HCT116 (cell line): Measurements from ENCODE around the gene CARD9. TPM values are rescaled to one million over a fixed set of nuclear protein-coding genes. Genes with fewer than 3 reads are reported as not detected.

ENCODE experiments used
- ATAC-seq: fragments of 200-7000 bp; cut with Tn5 transposase; 2 replicates; pipeline ENCODE4 v1.9.1; 2020; ENCODE audit warnings: mild to moderate bottlenecking, moderate library complexity
- BruUV-seq: library from RNA; stranded (reverse); fragments of 400-500 nt; replicated peaks from 2 replicates; lab custom pipeline; 2021; lab: Mats Ljungman, UMichigan
- CTCF ChIA-PET: fragments of 300-600 bp; sonication (Branson Sonifier 250); formaldehyde crosslinking; loops from one replicate; lab custom pipeline; 2021; ENCODE audit warnings: antibody characterized with exemption; lab: Charles Lee
- POLR2A ChIA-PET: fragments of 300-600, 350-600 bp; sonication (Branson Sonifier 250); formaldehyde crosslinking; loops from one replicate; lab custom pipeline; 2021; ENCODE audit warnings: antibody characterized with exemption; lab: Charles Lee
- RAD21 ChIA-PET, 2 experiments: fragments of 300-600 bp; sonication (Branson Sonifier 250); formaldehyde crosslinking; loops; one replicate each; lab custom pipeline; 2023; ENCODE audit warnings: low total read pairs in 2 of 2; ENCODE audit not compliant: uncharacterized antibody in 2 of 2, unreplicated experiment in 2 of 2, low non-redundant PET in 1 of 2; lab: Charles Lee
- DNase-seq: peaks from one replicate; pipeline ENCODE4 v3.0.0-alpha.2; 2010; ENCODE audit warnings: low read depth, low spot score
- H2AFZ ChIP-seq: fragments of 200-600 bp; shearing (Covaris generic), sonication (generic); 2 replicates; pipeline ENCODE4 v1.6.1; 2017; ENCODE audit warnings: low read depth, mixed run types, mixed read lengths, antibody characterized with exemption, low read length; ENCODE audit not compliant: poor library complexity, severe bottlenecking
- H3K27ac ChIP-seq: 2 replicates; pipeline ENCODE4 v1.5.1; 2012; ENCODE audit warnings: low read depth, low read length
- H3K27me3 ChIP-seq: fragments of 200-600 bp; sonication (generic); 2 replicates; pipeline ENCODE4 v1.6.1; 2016; ENCODE audit warnings: mixed run types, low read length, mixed read lengths; ENCODE audit not compliant: insufficient read depth
- H3K36me3 ChIP-seq, 2 experiments: fragments of 200-500 bp in 1 of 2; fragments of 200-600 bp in 1 of 2; sonication (Bioruptor generic) in 1 of 2; sonication (generic) in 1 of 2; 2 replicates each; pipeline versions ENCODE4 v1.5.1 to v1.6.1; 2014 to 2016; ENCODE audit warnings: low read length in 2 of 2, inconsistent platforms in 1 of 2, mixed read lengths in 1 of 2, mixed run types in 1 of 2; ENCODE audit not compliant: insufficient read depth in 2 of 2, control insufficient read depth in 1 of 2
- H3K4me1 ChIP-seq, 2 experiments: fragments of 200-600 bp in 1 of 2; sonication (generic) in 1 of 2; 2 replicates each; pipeline versions ENCODE4 v1.5.1 to v1.6.1; 2012 to 2017; ENCODE audit warnings: low read length in 2 of 2, inconsistent platforms in 1 of 2, mild to moderate bottlenecking in 1 of 2, mixed read lengths in 1 of 2, mixed run types in 1 of 2, moderate library complexity in 1 of 2; ENCODE audit not compliant: insufficient read depth in 2 of 2, control insufficient read depth in 1 of 2
- H3K4me2 ChIP-seq: fragments of 200-600 bp; sonication (generic); 2 replicates; pipeline ENCODE4 v1.6.1; 2017; ENCODE audit warnings: mixed run types, low read length, mixed read lengths
- H3K4me3 ChIP-seq, 2 experiments: fragments of 200-600 bp in 1 of 2; sonication (generic) in 1 of 2; replicated peaks in 1 of 2; 2 replicates each; pipeline ENCODE4 v1.5.1; 2011 to 2016; ENCODE audit warnings: low read length in 2 of 2, control low read depth in 1 of 2, low read depth in 1 of 2, mild to moderate bottlenecking in 1 of 2, mixed read lengths in 1 of 2, mixed run types in 1 of 2
- H3K79me2 ChIP-seq: fragments of 200-600 bp; sonication (generic); 2 replicates; pipeline ENCODE4 v1.6.1; 2017; ENCODE audit warnings: mild to moderate bottlenecking, mixed run types, low read length, moderate library complexity, mixed read lengths; ENCODE audit not compliant: insufficient read depth
- H3K9ac ChIP-seq: fragments of 200-600 bp; sonication (generic); 2 replicates; pipeline ENCODE4 v1.6.1; 2016; ENCODE audit warnings: low read length, mixed read lengths
- H3K9me2 ChIP-seq: fragments of 200-600 bp; sonication (generic), shearing (Covaris generic); 2 replicates; pipeline ENCODE4 v1.6.1; 2017; ENCODE audit warnings: mixed run types, mild to moderate bottlenecking, moderate library complexity; ENCODE audit not compliant: insufficient read depth
- H3K9me3 ChIP-seq, 2 experiments: fragments of 200-500 bp in 1 of 2; fragments of 200-600 bp in 1 of 2; sonication (Bioruptor generic) in 1 of 2; sonication (generic) in 1 of 2; 2 replicates each; pipeline ENCODE4 v1.6.1; 2014 to 2017; ENCODE audit warnings: low read length in 2 of 2, mixed read lengths in 2 of 2, inconsistent platforms in 1 of 2, low read depth in 1 of 2, mild to moderate bottlenecking in 1 of 2, mixed run types in 1 of 2, moderate library complexity in 1 of 2; ENCODE audit not compliant: control insufficient read depth in 1 of 2, insufficient read depth in 1 of 2
- H4K20me1 ChIP-seq: fragments of 200-600 bp; sonication (generic), shearing (Covaris generic); 2 replicates; pipeline ENCODE4 v1.6.1; 2017; ENCODE audit warnings: mixed run types, mild to moderate bottlenecking, moderate library complexity; ENCODE audit not compliant: insufficient read depth
- CBX3 ChIP-seq: IDR thresholded peaks from 2 replicates; pipeline ENCODE4 v1.6.1; 2012; ENCODE audit warnings: low read depth
- CEBPB ChIP-seq: IDR thresholded peaks from 2 replicates; pipeline ENCODE4 v1.6.1; 2012; ENCODE audit warnings: low read depth
- CTCF ChIP-seq, 3 experiments: fragments of 200-600 bp in 1 of 3; sonication (generic) in 1 of 3; IDR thresholded peaks in 2 of 3; conservative IDR thresholded peaks in 1 of 3; 2 replicates each; pipeline ENCODE4 v1.5.1; 2012 to 2017; ENCODE audit warnings: low read depth in 2 of 3, low read length in 2 of 3, antibody characterized with exemption in 1 of 3, borderline replicate concordance in 1 of 3, control low read depth in 1 of 3, mild to moderate bottlenecking in 1 of 3, mixed read lengths in 1 of 3, mixed run types in 1 of 3, moderate library complexity in 1 of 3; ENCODE audit not compliant: insufficient read depth in 1 of 3
- ELF1 ChIP-seq: IDR thresholded peaks from 2 replicates; pipeline ENCODE4 v1.6.1; 2012; ENCODE audit warnings: low read depth, borderline replicate concordance
- EZH2phosphoT487 ChIP-seq: fragments of 200-600 bp; IDR thresholded peaks from 2 replicates; pipeline ENCODE4 v1.6.1; 2018; ENCODE audit warnings: antibody characterized with exemption, borderline replicate concordance
- JUND ChIP-seq: IDR thresholded peaks from 2 replicates; pipeline ENCODE4 v1.6.1; 2012
- MAX ChIP-seq: IDR thresholded peaks from 2 replicates; pipeline ENCODE4 v1.6.1; 2012
- POLR2A ChIP-seq: IDR thresholded peaks from 2 replicates; pipeline ENCODE4 v1.7.0; 2011; ENCODE audit warnings: borderline replicate concordance; ENCODE audit not compliant: insufficient read depth, insufficient read length; ENCODE audit errors: extremely low read depth
- RAD21 ChIP-seq: IDR thresholded peaks from 2 replicates; pipeline ENCODE4 v1.6.1; 2012; ENCODE audit warnings: low read depth, mild to moderate bottlenecking
- REST ChIP-seq: IDR thresholded peaks from 2 replicates; pipeline ENCODE4 v1.6.1; 2012; ENCODE audit warnings: low read depth
- SIN3A ChIP-seq: IDR thresholded peaks from 2 replicates; pipeline ENCODE4 v1.6.1; 2012; ENCODE audit warnings: low read depth
- SP1 ChIP-seq: IDR thresholded peaks from 2 replicates; pipeline ENCODE4 v1.6.1; 2012; ENCODE audit warnings: low read depth
- SRF ChIP-seq: IDR thresholded peaks from 2 replicates; pipeline ENCODE4 v1.6.1; 2012; ENCODE audit warnings: low read depth
- YY1 ChIP-seq: IDR thresholded peaks from 2 replicates; pipeline ENCODE4 v1.6.1; 2011; ENCODE audit warnings: low read length, low read depth, moderate library complexity, mild to moderate bottlenecking; ENCODE audit not compliant: insufficient replicate concordance; ENCODE audit errors: extremely low read depth
- ZFX ChIP-seq: fragments of 450-650 bp; IDR thresholded peaks from 2 replicates; pipeline ENCODE4 v1.6.1; 2017
- ZNF274 ChIP-seq: fragments of 200-500 bp; sonication (Bioruptor generic); IDR thresholded peaks from 2 replicates; pipeline ENCODE4 v1.6.1; 2014; ENCODE audit warnings: mild to moderate bottlenecking, low read depth, low read length, inconsistent platforms
- intact Hi-C: fragments of 100-400 bp; cut with micrococcal nuclease; formaldehyde crosslinking; loops from 2 replicates; pipeline ENCODE4 v1.10.0; 2022
- total RNA-seq: library from RNA; stranded (reverse); gene quantifications from one replicate; pipeline ENCODE4 v1.2.1, GENCODE V29; 2021; ENCODE audit not compliant: unreplicated experiment

CARD9 gene
- total RNA-seq, 1 experiment from 2014 or later = 1.2 TPM

GRCh38 chr9:136318776-136319241, 54.7 kb downstream of the CARD9 start:
- no peaks in the 10 kb centered on the region for H3K79me2 ChIP-seq
- H2AFZ ChIP-seq = no peak overlapping the region
- RAD21 ChIA-PET = no interaction called here
- intact Hi-C loops = no loop called here
- no peak overlapping the region for H3K4me2 ChIP-seq
- no peaks in the 10 kb centered on the region for H3K36me3 ChIP-seq
- CTCF ChIA-PET = no interaction called here
- H3K9me2 ChIP-seq = no peaks in the 10 kb centered on the region
- H4K20me1 ChIP-seq = no peaks in the 10 kb centered on the region
- no TSS peak for BruUV-seq
- POLR2A ChIA-PET = no interaction called here
- peaks cover 10 to 21% of the 10 kb centered on the region in 2 experiments; a peak in 2 of 4 replicates for H3K9me3 ChIP-seq
- peaks cover 0 to 6% of the 10 kb centered on the region in 2 experiments; a peak in 2 of 4 replicates for H3K4me1 ChIP-seq
- H3K27me3 ChIP-seq = no peaks in the 10 kb centered on the region
- DNase-seq = no peak
- H3K9ac ChIP-seq = no peak overlapping the region
- H3K27ac ChIP-seq = no peak overlapping the region
- no peak overlapping the region for H3K4me3 ChIP-seq
- no peak for ATAC-seq
- no peak for TF ChIP-seq YY1
- TF ChIP-seq CBX3 = no peak
- no peak for TF ChIP-seq SRF
- TF ChIP-seq RAD21 = no peak
- no peak for TF ChIP-seq ZNF274
- TF ChIP-seq SP1 = no peak
- TF ChIP-seq SIN3A = no peak
- no peak for TF ChIP-seq MAX
- no peak for TF ChIP-seq JUND
- no peak for TF ChIP-seq CEBPB

- ChIA-PET RAD21 (no interaction called here), CTCF (no interaction called here), POLR2A (no interaction called here)
- H4K20me1 ChIP-seq = no peaks in the 10 kb centered on the region
- H3K79me2 ChIP-seq = no peaks in the 10 kb centered on the region
- H3K4me3 ChIP-seq = no peak overlapping the region
- no peaks in the 10 kb centered on the region for H3K36me3 ChIP-seq
- H3K9me2 ChIP-seq = no peaks in the 10 kb centered on the region
- intact Hi-C loops = no loop called here
- peaks cover 10 to 21% of the 10 kb centered on the region in 2 experiments; a peak in 2 of 4 replicates for H3K9me3 ChIP-seq
- H3K27me3 ChIP-seq = no peaks in the 10 kb centered on the region
- no peak overlapping the region for H3K9ac ChIP-seq
- no TSS peak for BruUV-seq
- peaks cover 0 to under 1% of the 10 kb centered on the region in 2 experiments; a peak in 2 of 4 replicates for H3K4me1 ChIP-seq
- no peak overlapping the region for H3K4me2 ChIP-seq
- no peak for ATAC-seq
- DNase-seq = no peak
- H2AFZ ChIP-seq = no peak overlapping the region
- H3K27ac ChIP-seq = no peak overlapping the region
- TF ChIP-seq POLR2A (no peak), EZH2phosphoT487 (no peak), ZFX (no peak), JUND (no peak), REST (no peak), ELF1 (no peak), SRF (no peak), CEBPB (no peak), SIN3A (no peak), CTCF (IDR thresholded peaks at IDR 0.05 in 2 of 3, conservative IDR thresholded peaks at IDR 0.05 in 1 of 3; ENCODE audit: borderline replicate concordance in 1 of 3, insufficient read depth in 1 of 3, low read depth in 2 of 3, low read length in 2 of 3) (no peak)
These were observed 55.2 kb downstream of the CARD9 start for GRCh38 chr9:136318111-136318775.
